ES-I3 (cell line): ENCODE results near the gene MYH11.
"Not testable (repeated sequence)": the region's sequence is repeated elsewhere in the genome, so short reads cannot be mapped to it uniquely, and the experiment has no call there.

Experiments used
- H3K36me3 ChIP-seq: 2 replicates; pipeline ENCODE4 v1.6.1; 2013; ENCODE audit warnings: mild to moderate bottlenecking, low read length, control low read depth, moderate library complexity; ENCODE audit not compliant: insufficient read depth
- H3K4me1 ChIP-seq: 2 replicates; pipeline ENCODE4 v1.6.1; 2013; ENCODE audit warnings: mild to moderate bottlenecking, control low read depth, low read length; ENCODE audit not compliant: insufficient read depth
- H3K9ac ChIP-seq: 2 replicates; pipeline ENCODE4 v1.6.1; 2013; ENCODE audit warnings: low read depth, mild to moderate bottlenecking, low read length, moderate library complexity
- H3K9me3 ChIP-seq: 2 replicates; pipeline ENCODE4 v1.6.1; 2013; ENCODE audit warnings: mild to moderate bottlenecking, low read length, moderate library complexity; ENCODE audit not compliant: control insufficient read depth, insufficient read depth

Gene MYH11

GRCh38 chr16:15839204-15839603 lies 17.6 kb downstream of the MYH11 start:
- H3K4me1 ChIP-seq, H3K9ac ChIP-seq, H3K36me3 ChIP-seq, H3K9me3 ChIP-seq: not testable (repeated sequence)

- Histone ChIP-seq H3K9me3 (no peaks in the 10 kb centered on the region), H3K4me1 (no peaks in the 10 kb centered on the region), H3K36me3 (no peaks in the 10 kb centered on the region), H3K9ac (no peak overlapping the region)
Measured at GRCh38 chr16:15837761-15838160, 19.1 kb downstream of the MYH11 start.

- Histone ChIP-seq H3K4me1 (no peaks in the 10 kb centered on the region), H3K9me3 (no peaks in the 10 kb centered on the region), H3K36me3 (no peaks in the 10 kb centered on the region), H3K9ac (no peak overlapping the region)
Measured at GRCh38 chr16:15836965-15837611, 19.7 kb downstream of the MYH11 start.

GRCh38 chr16:15836074-15836473 lies 20.8 kb downstream of the MYH11 start:
- Histone ChIP-seq H3K9ac (no peak overlapping the region), H3K4me1 (no peaks in the 10 kb centered on the region), H3K9me3 (no peaks in the 10 kb centered on the region), H3K36me3 (no peaks in the 10 kb centered on the region)

GRCh38 chr16:15835136-15835878 lies 21.5 kb downstream of the MYH11 start:
- H3K4me1 ChIP-seq, result no peaks in the 10 kb centered on the region
- H3K36me3 ChIP-seq, result no peaks in the 10 kb centered on the region
- H3K9ac ChIP-seq, result no peak overlapping the region
- no peaks in the 10 kb centered on the region for H3K9me3 ChIP-seq

GRCh38 chr16:15834502-15834901 lies 22.3 kb downstream of the MYH11 start:
- no peaks in the 10 kb centered on the region for H3K9me3 ChIP-seq
- H3K9ac ChIP-seq, result no peak overlapping the region
- no peaks in the 10 kb centered on the region for H3K36me3 ChIP-seq
- no peaks in the 10 kb centered on the region for H3K4me1 ChIP-seq

- Histone ChIP-seq H3K9me3 (no peaks in the 10 kb centered on the region), H3K4me1 (no peaks in the 10 kb centered on the region), H3K36me3 (no peaks in the 10 kb centered on the region), H3K9ac (no peak overlapping the region)
Measured at GRCh38 chr16:15833541-15833940, 23.3 kb downstream of the MYH11 start.

GRCh38 chr16:15832241-15832640 lies 24.6 kb downstream of the MYH11 start:
- Histone ChIP-seq H3K4me1 (no peaks in the 10 kb centered on the region), H3K9me3 (no peaks in the 10 kb centered on the region), H3K36me3 (no peaks in the 10 kb centered on the region), H3K9ac (no peak overlapping the region)

GRCh38 chr16:15830832-15831451 lies 25.9 kb downstream of the MYH11 start:
- no peaks in the 10 kb centered on the region for H3K36me3 ChIP-seq
- no peaks in the 10 kb centered on the region for H3K4me1 ChIP-seq
- H3K9me3 ChIP-seq, result no peaks in the 10 kb centered on the region
- no peak overlapping the region for H3K9ac ChIP-seq

GRCh38 chr16:15829460-15829859 lies 27.4 kb downstream of the MYH11 start:
- H3K9ac ChIP-seq, result no peak overlapping the region
- no peaks in the 10 kb centered on the region for H3K36me3 ChIP-seq
- H3K4me1 ChIP-seq, result no peaks in the 10 kb centered on the region
- no peaks in the 10 kb centered on the region for H3K9me3 ChIP-seq

GRCh38 chr16:15827709-15828343 lies 29.0 kb downstream of the MYH11 start:
- H3K36me3 ChIP-seq, result no peaks in the 10 kb centered on the region
- H3K4me1 ChIP-seq, result no peaks in the 10 kb centered on the region
- no peak overlapping the region for H3K9ac ChIP-seq
- H3K9me3 ChIP-seq, result no peaks in the 10 kb centered on the region

GRCh38 chr16:15827299-15827698 lies 29.5 kb downstream of the MYH11 start:
- no peak overlapping the region for H3K9ac ChIP-seq
- no peaks in the 10 kb centered on the region for H3K36me3 ChIP-seq
- H3K9me3 ChIP-seq, result no peaks in the 10 kb centered on the region
- no peaks in the 10 kb centered on the region for H3K4me1 ChIP-seq

- Histone ChIP-seq H3K4me1 (no peaks in the 10 kb centered on the region), H3K36me3 (no peaks in the 10 kb centered on the region), H3K9me3 (no peaks in the 10 kb centered on the region), H3K9ac (no peak overlapping the region)
Measured at GRCh38 chr16:15825750-15826305, 31.0 kb downstream of the MYH11 start.

- no peak overlapping the region for H3K9ac ChIP-seq
- H3K4me1 ChIP-seq, result no peaks in the 10 kb centered on the region
- H3K36me3 ChIP-seq, result no peaks in the 10 kb centered on the region
- no peaks in the 10 kb centered on the region for H3K9me3 ChIP-seq
Measured at GRCh38 chr16:15822957-15823356, 33.9 kb downstream of the MYH11 start.
